GM18520 (cell line): Measurements from ENCODE around the gene LRRC58.

Source experiments
- ATAC-seq: cut with Tn5 transposase; IDR thresholded peaks from one replicate; pipeline ENCODE4 v1.9.1; 2021; ENCODE audit not compliant: unreplicated experiment

The LRRC58 gene

DNA sequence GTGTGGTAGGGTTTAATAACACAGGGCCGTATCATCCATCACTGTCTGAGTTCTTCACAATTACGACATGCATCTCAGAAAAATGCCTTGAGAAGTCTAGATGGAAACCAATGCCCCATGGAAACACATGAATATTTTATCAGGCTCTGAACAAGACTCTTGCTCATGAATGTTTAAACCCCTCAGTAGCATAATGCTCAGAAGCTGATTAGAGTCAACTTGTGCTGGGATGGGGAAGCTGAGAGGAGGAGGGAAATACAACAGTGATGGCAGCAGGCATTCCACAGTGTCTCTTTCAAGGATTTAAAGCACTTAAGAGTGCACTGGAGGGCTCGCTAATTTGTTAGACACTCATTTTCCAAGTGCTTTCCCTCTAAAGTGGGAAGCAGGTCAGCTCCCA is 67.9 kb downstream of the LRRC58 start:
- no peak for ATAC-seq

DNA sequence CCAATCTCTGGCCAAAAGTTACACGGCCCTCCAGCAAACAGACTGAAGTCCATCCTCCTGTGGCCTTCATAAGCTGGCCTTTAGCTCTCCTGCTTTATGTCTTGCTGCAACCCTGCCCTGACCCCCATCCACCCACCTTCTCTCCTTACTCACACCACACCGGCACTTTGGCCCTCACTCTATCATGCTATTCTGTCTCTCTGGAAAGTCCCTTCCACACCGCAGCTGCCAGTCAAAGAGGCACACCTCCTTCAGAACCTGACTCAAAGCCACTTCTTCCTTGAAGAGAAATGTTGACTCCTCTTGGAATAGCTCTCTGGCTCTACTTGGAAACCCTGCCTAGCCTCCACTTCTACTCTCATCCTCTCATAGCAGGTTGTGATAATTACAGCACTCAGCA is 68.6 kb downstream of the LRRC58 start:
- no peak for ATAC-seq

DNA sequence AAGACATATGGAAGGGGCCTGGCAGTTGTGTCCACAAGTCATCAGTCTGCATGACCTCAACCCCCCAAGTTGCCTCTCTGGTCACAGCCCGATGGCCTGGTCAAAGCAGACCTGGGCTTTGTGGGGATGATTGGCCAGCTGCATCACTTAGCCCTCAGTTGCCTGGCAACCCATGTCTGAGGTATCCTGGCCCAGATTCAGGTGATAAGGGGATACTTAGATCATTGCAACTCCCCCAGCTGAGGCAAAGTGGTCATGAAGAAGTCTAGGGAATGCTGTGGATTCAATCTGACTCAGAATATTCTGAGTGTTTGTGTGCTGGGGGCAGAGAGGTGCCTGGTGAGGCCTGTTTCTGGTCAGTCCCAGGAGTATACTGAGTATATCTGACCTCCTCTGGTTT is 69.1 kb downstream of the LRRC58 start:
- ATAC-seq = no peak

DNA sequence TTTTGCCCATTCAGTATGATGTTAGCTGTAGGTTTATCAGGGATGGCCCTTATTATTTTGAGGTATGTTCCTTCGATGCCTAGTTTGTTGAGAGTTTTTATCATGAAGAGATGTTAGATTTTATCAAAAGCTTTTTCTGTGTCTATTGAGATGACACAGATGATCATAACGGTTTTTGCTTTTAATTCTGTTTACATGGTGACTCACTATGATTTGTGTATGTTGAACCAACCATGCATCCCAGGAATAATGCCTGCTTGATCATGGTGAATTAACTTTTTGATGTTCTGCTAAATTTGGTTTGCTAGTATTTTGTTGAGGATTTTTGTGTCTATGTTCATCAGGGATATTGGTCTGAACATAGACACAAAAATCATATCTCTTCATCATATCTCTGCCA is 72.4 kb downstream of the LRRC58 start:
- ATAC-seq = no peak

DNA sequence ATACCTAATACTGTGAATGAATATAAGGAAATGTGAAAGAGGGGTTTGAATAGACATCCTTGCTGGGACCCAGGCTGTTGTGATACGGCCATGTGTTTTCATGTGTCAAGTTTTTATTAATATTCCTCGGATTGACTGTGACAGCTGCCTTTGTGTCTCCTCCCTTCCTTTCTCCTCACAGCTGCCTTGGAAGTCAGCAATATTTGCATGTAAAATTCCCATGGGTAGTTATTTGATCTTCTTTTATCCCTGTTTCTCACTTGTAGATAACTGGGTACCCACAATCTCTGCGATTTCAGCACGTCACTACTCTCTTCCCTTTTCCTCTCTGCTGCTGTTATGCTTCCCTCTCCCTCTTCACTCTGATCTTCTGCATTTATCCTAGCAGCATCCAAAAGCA is 73.5 kb downstream of the LRRC58 start:
- ATAC-seq = no peak

DNA sequence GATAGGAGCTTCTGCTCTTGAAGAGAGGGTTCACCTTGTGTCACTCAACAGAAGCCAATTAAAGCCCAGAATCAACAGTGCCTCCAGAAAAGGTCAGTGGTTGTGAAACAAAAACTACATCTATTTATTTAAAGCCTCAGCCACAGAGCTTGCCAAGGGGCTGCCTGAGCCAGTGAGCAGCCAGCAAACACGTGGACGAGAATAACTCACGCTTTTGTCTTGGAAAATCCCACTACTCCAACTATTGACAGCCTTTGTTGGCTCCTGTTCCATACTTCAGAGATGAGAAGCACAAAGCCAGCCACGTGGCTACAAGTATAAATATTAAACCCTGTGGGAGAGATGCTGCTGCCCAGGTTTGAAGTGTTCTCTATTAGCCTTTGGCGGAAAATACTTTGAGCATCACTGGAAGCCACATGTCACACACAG is 74.4 kb downstream of the LRRC58 start:
- ATAC-seq = no peak
